ENCODE measurements around the gene MYO15A.

DNA sequence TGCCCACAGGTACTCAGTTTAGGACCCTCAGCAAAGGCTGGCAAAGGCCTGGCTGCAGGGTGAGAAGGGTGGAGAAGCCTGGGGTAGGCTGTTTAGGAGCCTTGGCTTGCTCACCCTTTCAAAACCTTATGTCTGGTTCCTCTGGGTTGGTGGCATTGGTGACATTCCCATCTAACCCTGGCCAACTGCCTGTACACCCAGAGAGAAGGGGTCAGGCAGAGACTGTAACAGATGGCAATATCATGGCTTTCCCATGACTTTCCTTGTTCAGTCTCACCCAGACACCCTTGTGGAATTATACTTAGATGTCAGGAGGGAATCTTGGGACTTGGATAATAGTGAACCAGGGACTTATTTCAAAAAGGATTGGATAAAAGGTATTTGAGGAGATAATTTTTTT, 98.4 kb downstream of the MYO15A start:
- TF ChIP-seq POLR2A (IDR thresholded peaks at IDR 0.05; ENCODE audit: low read length) = no peak
- TF ChIP-seq GATA1 (IDR thresholded peaks at IDR 0.05; ENCODE audit: low read depth, low read length) = no peak

Data from erythroblast (primary cell).